ENCODE data around the gene TLE2. TPM values are rescaled to one million over a fixed set of nuclear protein-coding genes. Genes with fewer than 3 reads are reported as not detected.
A peak's percentile ranks its signal among the peaks of the same experiment; 100 is the strongest.

Gene TLE2
- polyA plus RNA-seq, 2 donors, result 10.1 to 16.0 TPM

DNA sequence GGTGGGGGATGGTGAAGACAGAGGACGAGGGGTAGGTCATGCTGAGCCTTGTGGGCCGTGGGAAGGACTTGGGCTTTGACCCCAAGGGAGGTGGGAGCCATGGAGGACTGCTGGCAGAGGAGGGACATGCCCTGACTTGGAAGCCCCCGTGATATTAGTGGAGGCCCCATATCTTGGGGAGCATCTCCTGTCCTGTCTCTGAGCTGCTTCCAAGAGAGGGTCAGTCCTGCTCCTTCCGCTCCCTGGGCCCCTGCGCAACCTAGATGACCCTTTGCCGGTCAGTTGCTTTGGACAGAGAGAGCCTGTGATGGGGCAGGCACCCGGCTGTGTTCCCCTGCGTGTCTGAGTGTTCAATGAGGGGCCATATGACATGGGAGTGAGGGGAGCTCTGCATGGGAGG lies 46.5 kb downstream of the TLE2 start:
- no peaks in the 10 kb centered on the region for H3K36me3 ChIP-seq (ENCODE audit: control insufficient read depth in 2 of 2, insufficient read depth in 2 of 2, low read length in 1 of 2)
- H3K4me3 ChIP-seq (ENCODE audit: low read depth in 1 of 2, low read length in 2 of 2), result no peak overlapping the region
- WGBS, 2 donors, result 28 to 43% methylated on average over 8 of the region's 8 CpGs
- H3K27ac ChIP-seq (ENCODE audit: low read depth in 2 of 2, low read length in 1 of 2), result peak overlapping the region; percentile 51 to 86
- H3K27me3 ChIP-seq (ENCODE audit: control insufficient read depth in 1 of 2, insufficient read depth in 2 of 2, low read length in 2 of 2), result no peaks in the 10 kb centered on the region
- peaks cover 9 to 12% of the 10 kb centered on the region in 2 donors for H3K4me1 ChIP-seq (ENCODE audit: control insufficient read depth in 2 of 2, insufficient read depth in 2 of 2, low read length in 1 of 2)
- no peaks in the 10 kb centered on the region for H3K9me3 ChIP-seq (ENCODE audit: control insufficient read depth in 2 of 2, insufficient read depth in 1 of 2, low read depth in 1 of 2, low read length in 1 of 2)

DNA sequence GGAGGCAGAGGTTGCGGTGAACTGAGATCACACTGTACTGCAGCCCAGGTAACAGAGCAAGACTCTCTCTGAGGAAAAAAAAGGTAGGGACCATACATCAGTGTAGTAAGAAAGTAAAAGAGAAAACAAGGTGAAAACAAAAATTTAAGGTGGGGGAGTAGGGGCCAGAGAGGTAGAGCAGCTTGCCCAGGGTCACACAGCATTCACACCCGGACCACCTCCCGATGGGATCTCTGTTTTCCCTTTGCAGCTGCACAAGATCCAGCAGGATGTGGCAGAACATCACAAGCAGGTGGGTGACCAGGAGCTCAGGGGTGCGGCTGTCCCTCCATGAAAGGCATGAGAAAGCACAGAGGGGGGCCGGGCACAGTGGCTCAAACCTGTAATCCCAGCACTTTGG lies 47.2 kb downstream of the TLE2 start:
- Histone ChIP-seq H3K36me3 (ENCODE audit: control insufficient read depth in 2 of 2, insufficient read depth in 2 of 2, low read length in 1 of 2) (no peaks in the 10 kb centered on the region), H3K27ac (ENCODE audit: low read depth in 2 of 2, low read length in 1 of 2) (no peak overlapping the region), H3K27me3 (ENCODE audit: control insufficient read depth in 1 of 2, insufficient read depth in 2 of 2, low read length in 2 of 2) (no peaks in the 10 kb centered on the region), H3K4me3 (ENCODE audit: low read depth in 1 of 2, low read length in 2 of 2) (no peak overlapping the region), H3K4me1 (ENCODE audit: control insufficient read depth in 2 of 2, insufficient read depth in 2 of 2, low read length in 1 of 2) (peaks cover 9 to 12% of the 10 kb centered on the region in 2 donors), H3K9me3 (ENCODE audit: control insufficient read depth in 2 of 2, insufficient read depth in 1 of 2, low read depth in 1 of 2, low read length in 1 of 2) (no peaks in the 10 kb centered on the region)
- 79 to 83% methylated on average over 5 of the region's 5 CpGs for WGBS, 2 donors

DNA sequence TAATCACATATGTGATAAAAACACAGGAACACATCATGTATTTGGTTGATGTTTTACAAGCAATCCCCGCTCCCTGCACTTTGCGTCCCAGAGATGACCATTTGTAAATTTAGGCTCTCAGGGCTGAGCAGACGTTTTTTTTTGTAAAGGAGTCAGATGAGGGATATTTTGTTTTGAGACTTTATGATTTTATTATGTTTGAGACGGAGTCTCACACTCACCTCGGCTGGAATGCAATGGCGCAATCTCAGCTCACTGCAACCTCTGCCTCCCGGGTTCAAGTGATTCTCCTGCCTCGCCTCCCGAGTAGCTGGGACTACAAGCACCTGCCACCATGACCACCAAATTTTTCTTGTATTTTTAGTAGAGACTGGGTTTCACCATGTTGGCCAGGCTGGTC lies 50.3 kb downstream of the TLE2 start:
- no peak overlapping the region for H3K4me3 ChIP-seq (ENCODE audit: low read depth in 1 of 2, low read length in 2 of 2)
- H3K27me3 ChIP-seq (ENCODE audit: control insufficient read depth in 1 of 2, insufficient read depth in 2 of 2, low read length in 2 of 2), result no peaks in the 10 kb centered on the region
- 72 to 86% methylated on average over 9 of the region's 9 CpGs for WGBS, 2 donors
- peaks cover 8 to 14% of the 10 kb centered on the region in 2 donors for H3K4me1 ChIP-seq (ENCODE audit: control insufficient read depth in 2 of 2, insufficient read depth in 2 of 2, low read length in 1 of 2)
- no peak overlapping the region for H3K27ac ChIP-seq (ENCODE audit: low read depth in 2 of 2, low read length in 1 of 2)
- H3K36me3 ChIP-seq (ENCODE audit: control insufficient read depth in 2 of 2, insufficient read depth in 2 of 2, low read length in 1 of 2), result no peaks in the 10 kb centered on the region
- H3K9me3 ChIP-seq (ENCODE audit: control insufficient read depth in 2 of 2, insufficient read depth in 1 of 2, low read depth in 1 of 2, low read length in 1 of 2), result no peaks in the 10 kb centered on the region

- H3K4me1 ChIP-seq (ENCODE audit: control insufficient read depth in 2 of 2, insufficient read depth in 2 of 2, low read length in 1 of 2), result peaks cover 6 to 10% of the 10 kb centered on the region in 2 donors
- H3K27me3 ChIP-seq (ENCODE audit: control insufficient read depth in 1 of 2, insufficient read depth in 2 of 2, low read length in 2 of 2), result no peaks in the 10 kb centered on the region
- no peak overlapping the region for H3K27ac ChIP-seq (ENCODE audit: low read depth in 2 of 2, low read length in 1 of 2)
- H3K36me3 ChIP-seq (ENCODE audit: control insufficient read depth in 2 of 2, insufficient read depth in 2 of 2, low read length in 1 of 2), result no peaks in the 10 kb centered on the region
- 60 to 70% methylated on average over 11 of the region's 11 CpGs for WGBS, 2 donors
- H3K9me3 ChIP-seq (ENCODE audit: control insufficient read depth in 2 of 2, insufficient read depth in 1 of 2, low read depth in 1 of 2, low read length in 1 of 2), result no peaks in the 10 kb centered on the region
- H3K4me3 ChIP-seq (ENCODE audit: low read depth in 1 of 2, low read length in 2 of 2), result no peak overlapping the region
Observed at GRCh38 chr19:2978166-2978767, 50.8 kb downstream of the TLE2 start.

DNA sequence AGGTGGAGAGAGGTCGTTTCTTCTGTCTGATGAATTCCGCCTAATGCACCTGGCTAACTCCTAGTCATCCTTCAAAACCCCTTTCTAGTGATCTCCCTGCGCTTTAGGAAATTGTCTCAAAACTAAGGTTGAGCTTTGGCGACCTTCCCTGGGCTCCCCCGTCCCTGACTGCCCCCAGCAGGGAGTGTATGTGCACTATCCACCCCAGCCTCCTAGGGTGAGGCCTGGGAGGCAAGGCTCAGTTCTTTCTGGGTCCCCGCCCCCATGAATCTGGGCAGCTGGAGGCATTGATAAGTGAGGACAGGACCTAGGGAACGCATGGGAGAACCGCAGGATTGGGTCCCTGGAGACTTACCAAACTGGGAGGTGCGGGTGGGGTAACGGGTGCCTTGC lies 51.3 kb downstream of the TLE2 start:
- H3K4me1 ChIP-seq (ENCODE audit: control insufficient read depth in 2 of 2, insufficient read depth in 2 of 2, low read length in 1 of 2), result peaks cover 2 to 7% of the 10 kb centered on the region in 2 donors
- no peak overlapping the region for H3K4me3 ChIP-seq (ENCODE audit: low read depth in 1 of 2, low read length in 2 of 2)
- H3K27me3 ChIP-seq (ENCODE audit: control insufficient read depth in 1 of 2, insufficient read depth in 2 of 2, low read length in 2 of 2), result no peaks in the 10 kb centered on the region
- H3K9me3 ChIP-seq (ENCODE audit: control insufficient read depth in 2 of 2, insufficient read depth in 1 of 2, low read depth in 1 of 2, low read length in 1 of 2), result no peaks in the 10 kb centered on the region
- no peaks in the 10 kb centered on the region for H3K36me3 ChIP-seq (ENCODE audit: control insufficient read depth in 2 of 2, insufficient read depth in 2 of 2, low read length in 1 of 2)
- H3K27ac ChIP-seq (ENCODE audit: low read depth in 2 of 2, low read length in 1 of 2), result peak overlapping the region in 1 of 2 donors; percentile 17
- WGBS, 2 donors, result 44 to 45% methylated on average over 10 of the region's 10 CpGs

GRCh38 chr19:2977001-2977745 lies 51.9 kb downstream of the TLE2 start, which contains the start of gene TLE6:
Gene TLE6 (plus strand): TSS chr19:2977564. CDS start chr19:2978234, 670 bp downstream.
- Histone ChIP-seq H3K4me3 (ENCODE audit: low read depth in 1 of 2, low read length in 2 of 2) (peak within 1 kb of the TSS; percentile 31 to 50), H3K27ac (ENCODE audit: low read depth in 2 of 2, low read length in 1 of 2) (peak within 1 kb of the TSS in 1 of 2 donors; percentile 47), H3K36me3 (ENCODE audit: control insufficient read depth in 2 of 2, insufficient read depth in 2 of 2, low read length in 1 of 2) (no peaks in the 10 kb centered on the region), H3K4me1 (ENCODE audit: control insufficient read depth in 2 of 2, insufficient read depth in 2 of 2, low read length in 1 of 2) (peaks cover 0 to 4% of the 10 kb centered on the region in 2 donors), H3K27me3 (ENCODE audit: control insufficient read depth in 1 of 2, insufficient read depth in 2 of 2, low read length in 2 of 2) (no peaks in the 10 kb centered on the region), H3K9me3 (ENCODE audit: control insufficient read depth in 2 of 2, insufficient read depth in 1 of 2, low read depth in 1 of 2, low read length in 1 of 2) (no peaks in the 10 kb centered on the region)
- WGBS, 2 donors, result 0 to 1% methylated on average over 50 to 51 of the region's 51 CpGs

GRCh38 chr19:2976609-2977000 lies 52.5 kb downstream of the TLE2 start:
- no peaks in the 10 kb centered on the region for H3K36me3 ChIP-seq (ENCODE audit: control insufficient read depth in 2 of 2, insufficient read depth in 2 of 2, low read length in 1 of 2)
- 9 to 13% methylated on average over 15 of the region's 15 CpGs for WGBS, 2 donors
- H3K4me1 ChIP-seq (ENCODE audit: control insufficient read depth in 2 of 2, insufficient read depth in 2 of 2, low read length in 1 of 2), result peaks cover 0 to 4% of the 10 kb centered on the region in 2 donors
- H3K27me3 ChIP-seq (ENCODE audit: control insufficient read depth in 1 of 2, insufficient read depth in 2 of 2, low read length in 2 of 2), result no peaks in the 10 kb centered on the region
- H3K4me3 ChIP-seq (ENCODE audit: low read depth in 1 of 2, low read length in 2 of 2), result peak overlapping the region; percentile 31 to 50
- no peaks in the 10 kb centered on the region for H3K9me3 ChIP-seq (ENCODE audit: control insufficient read depth in 2 of 2, insufficient read depth in 1 of 2, low read depth in 1 of 2, low read length in 1 of 2)
- H3K27ac ChIP-seq (ENCODE audit: low read depth in 2 of 2, low read length in 1 of 2), result no peak overlapping the region

DNA sequence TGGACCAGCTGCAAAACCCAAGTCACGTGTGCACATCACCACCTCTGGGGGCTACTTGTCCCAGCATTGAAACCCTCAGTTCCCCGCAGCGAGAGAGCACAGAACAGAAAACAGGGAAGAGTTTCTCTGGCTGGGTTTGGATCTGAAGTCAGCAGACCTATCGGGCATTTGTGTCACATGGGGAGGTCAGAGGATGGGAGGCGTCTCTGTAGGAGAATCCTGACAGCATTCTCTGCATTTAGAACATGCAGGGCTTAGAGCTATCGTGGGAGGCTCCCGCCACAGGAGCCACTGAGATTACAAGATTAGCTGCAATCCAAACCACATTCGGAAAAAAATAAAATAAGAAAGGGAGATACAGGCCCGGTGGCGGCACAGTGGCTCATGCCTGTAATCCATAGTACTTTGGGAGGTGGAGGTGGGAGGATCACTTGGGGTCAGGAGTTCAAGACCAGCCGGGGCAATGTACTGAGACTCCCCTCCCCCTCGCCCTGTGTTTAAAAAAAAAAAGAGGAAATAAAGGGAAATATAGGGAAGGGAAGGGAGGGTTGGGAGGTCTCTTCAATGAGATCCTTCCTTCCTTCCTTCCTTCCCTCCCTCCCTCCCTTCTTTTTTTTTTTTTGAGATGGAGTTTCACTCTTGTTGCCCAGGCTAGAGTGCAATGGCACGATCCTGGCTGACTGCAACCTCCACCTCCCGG lies 54.6 kb downstream of the TLE2 start:
- Histone ChIP-seq H3K4me3 (ENCODE audit: low read depth in 1 of 2, low read length in 2 of 2) (no peak overlapping the region), H3K4me1 (ENCODE audit: control insufficient read depth in 2 of 2, insufficient read depth in 2 of 2, low read length in 1 of 2) (peaks cover 0 to 4% of the 10 kb centered on the region in 2 donors), H3K36me3 (ENCODE audit: control insufficient read depth in 2 of 2, insufficient read depth in 2 of 2, low read length in 1 of 2) (no peaks in the 10 kb centered on the region), H3K9me3 (ENCODE audit: control insufficient read depth in 2 of 2, insufficient read depth in 1 of 2, low read depth in 1 of 2, low read length in 1 of 2) (no peaks in the 10 kb centered on the region), H3K27me3 (ENCODE audit: control insufficient read depth in 1 of 2, insufficient read depth in 2 of 2, low read length in 2 of 2) (no peaks in the 10 kb centered on the region), H3K27ac (ENCODE audit: low read depth in 2 of 2, low read length in 1 of 2) (no peak overlapping the region)
- WGBS, 2 donors, result 28 to 37% methylated on average over 13 to 14 of the region's 14 CpGs

GRCh38 chr19:2973229-2973628 lies 55.9 kb downstream of the TLE2 start:
- Histone ChIP-seq H3K27me3 (ENCODE audit: control insufficient read depth in 1 of 2, insufficient read depth in 2 of 2, low read length in 2 of 2) (no peaks in the 10 kb centered on the region), H3K27ac (ENCODE audit: low read depth in 2 of 2, low read length in 1 of 2) (peak overlapping the region in 1 of 2 donors; percentile 10), H3K4me3 (ENCODE audit: low read depth in 1 of 2, low read length in 2 of 2) (no peak overlapping the region), H3K9me3 (ENCODE audit: control insufficient read depth in 2 of 2, insufficient read depth in 1 of 2, low read depth in 1 of 2, low read length in 1 of 2) (no peaks in the 10 kb centered on the region), H3K4me1 (ENCODE audit: control insufficient read depth in 2 of 2, insufficient read depth in 2 of 2, low read length in 1 of 2) (peaks cover 0 to 4% of the 10 kb centered on the region in 2 donors), H3K36me3 (ENCODE audit: control insufficient read depth in 2 of 2, insufficient read depth in 2 of 2, low read length in 1 of 2) (no peaks in the 10 kb centered on the region)
- WGBS, 2 donors, result 59 to 68% methylated on average over 8 of the region's 8 CpGs

All from esophagus (tissue), 2 donors.